Measurements from ENCODE around the gene TNIP1.

Gene TNIP1

GRCh38 chr5:151053796-151054462 lies 26.9 kb downstream of the TNIP1 start:
- DNase-seq (ENCODE audit: low read depth) = no peak
- TF ChIP-seq, protein P1, sequence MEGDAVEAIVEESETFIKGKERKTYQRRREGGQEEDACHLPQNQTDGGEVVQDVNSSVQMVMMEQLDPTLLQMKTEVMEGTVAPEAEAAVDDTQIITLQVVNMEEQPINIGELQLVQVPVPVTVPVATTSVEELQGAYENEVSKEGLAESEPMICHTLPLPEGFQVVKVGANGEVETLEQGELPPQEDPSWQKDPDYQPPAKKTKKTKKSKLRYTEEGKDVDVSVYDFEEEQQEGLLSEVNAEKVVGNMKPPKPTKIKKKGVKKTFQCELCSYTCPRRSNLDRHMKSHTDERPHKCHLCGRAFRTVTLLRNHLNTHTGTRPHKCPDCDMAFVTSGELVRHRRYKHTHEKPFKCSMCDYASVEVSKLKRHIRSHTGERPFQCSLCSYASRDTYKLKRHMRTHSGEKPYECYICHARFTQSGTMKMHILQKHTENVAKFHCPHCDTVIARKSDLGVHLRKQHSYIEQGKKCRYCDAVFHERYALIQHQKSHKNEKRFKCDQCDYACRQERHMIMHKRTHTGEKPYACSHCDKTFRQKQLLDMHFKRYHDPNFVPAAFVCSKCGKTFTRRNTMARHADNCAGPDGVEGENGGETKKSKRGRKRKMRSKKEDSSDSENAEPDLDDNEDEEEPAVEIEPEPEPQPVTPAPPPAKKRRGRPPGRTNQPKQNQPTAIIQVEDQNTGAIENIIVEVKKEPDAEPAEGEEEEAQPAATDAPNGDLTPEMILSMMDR (IDR thresholded peaks at IDR 0.05; ENCODE audit: insufficient read depth, low read depth, low read length, missing control alignments) = no peak
- no peak overlapping the region for H3K4me3 ChIP-seq (ENCODE audit: low read length)

DNA sequence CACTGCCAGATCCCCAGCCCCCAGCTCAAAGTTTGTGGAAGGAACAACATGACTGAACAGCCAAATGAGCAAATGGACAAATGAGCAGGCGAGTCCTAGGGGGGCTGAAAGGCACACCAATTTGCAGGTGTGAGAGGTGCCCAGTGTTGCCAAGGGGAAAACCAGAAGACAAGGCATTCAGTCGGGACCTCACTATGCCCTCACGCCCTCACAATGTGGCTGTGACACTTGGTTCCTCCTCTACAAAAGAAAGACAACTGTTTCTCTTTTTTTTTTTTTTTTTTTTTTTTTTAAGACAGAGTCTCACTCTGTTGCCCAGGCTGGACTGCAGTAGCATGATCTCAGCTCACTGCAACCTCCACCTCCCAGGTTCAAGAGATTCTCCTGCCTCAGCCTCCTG lies 28.0 kb downstream of the TNIP1 start:
- TF ChIP-seq, protein P1 (IDR thresholded peaks at IDR 0.05; ENCODE audit: insufficient read depth, low read depth, low read length, missing control alignments) = no peak
- DNase-seq (ENCODE audit: low read depth) = no peak
- no peak overlapping the region for H3K4me3 ChIP-seq (ENCODE audit: low read length)

DNA sequence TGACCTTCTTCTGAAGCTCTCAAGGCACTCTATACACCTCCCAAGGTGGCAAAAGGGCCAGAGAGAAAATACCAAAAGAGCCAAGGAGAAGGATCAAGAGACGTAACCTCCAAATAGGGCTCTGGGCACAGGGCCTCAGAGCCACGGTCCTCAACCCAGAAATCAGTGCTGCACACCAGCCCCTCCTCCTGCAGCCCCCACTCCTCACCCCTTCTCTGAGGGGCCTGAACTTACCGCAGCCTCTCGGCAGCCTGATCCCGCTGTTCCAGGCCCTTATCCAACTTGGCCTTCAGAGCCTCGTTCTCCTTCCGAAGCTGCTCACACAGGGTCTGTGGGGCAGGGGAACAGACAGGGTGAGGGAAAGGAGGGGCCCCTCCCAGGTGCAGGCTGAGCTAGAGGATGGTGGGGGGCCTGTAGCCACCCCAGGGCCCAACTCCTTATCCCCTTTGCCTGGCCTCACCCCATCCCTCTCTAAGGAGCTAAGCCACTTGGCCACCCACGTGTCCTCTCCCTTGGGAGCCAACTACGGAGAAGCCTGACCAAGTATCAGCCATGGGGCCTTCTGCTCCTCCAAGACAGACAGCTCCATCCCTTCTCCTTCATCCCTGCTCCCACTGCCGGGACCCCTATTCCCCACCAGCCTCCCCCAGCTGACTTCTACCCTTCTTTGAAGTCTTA lies 28.8 kb downstream of the TNIP1 start:
- H3K4me3 ChIP-seq (ENCODE audit: low read length) = no peak overlapping the region
- no peak for DNase-seq (ENCODE audit: low read depth)
- TF ChIP-seq, protein P1 (IDR thresholded peaks at IDR 0.05; ENCODE audit: insufficient read depth, low read depth, low read length, missing control alignments) = no peak

DNA sequence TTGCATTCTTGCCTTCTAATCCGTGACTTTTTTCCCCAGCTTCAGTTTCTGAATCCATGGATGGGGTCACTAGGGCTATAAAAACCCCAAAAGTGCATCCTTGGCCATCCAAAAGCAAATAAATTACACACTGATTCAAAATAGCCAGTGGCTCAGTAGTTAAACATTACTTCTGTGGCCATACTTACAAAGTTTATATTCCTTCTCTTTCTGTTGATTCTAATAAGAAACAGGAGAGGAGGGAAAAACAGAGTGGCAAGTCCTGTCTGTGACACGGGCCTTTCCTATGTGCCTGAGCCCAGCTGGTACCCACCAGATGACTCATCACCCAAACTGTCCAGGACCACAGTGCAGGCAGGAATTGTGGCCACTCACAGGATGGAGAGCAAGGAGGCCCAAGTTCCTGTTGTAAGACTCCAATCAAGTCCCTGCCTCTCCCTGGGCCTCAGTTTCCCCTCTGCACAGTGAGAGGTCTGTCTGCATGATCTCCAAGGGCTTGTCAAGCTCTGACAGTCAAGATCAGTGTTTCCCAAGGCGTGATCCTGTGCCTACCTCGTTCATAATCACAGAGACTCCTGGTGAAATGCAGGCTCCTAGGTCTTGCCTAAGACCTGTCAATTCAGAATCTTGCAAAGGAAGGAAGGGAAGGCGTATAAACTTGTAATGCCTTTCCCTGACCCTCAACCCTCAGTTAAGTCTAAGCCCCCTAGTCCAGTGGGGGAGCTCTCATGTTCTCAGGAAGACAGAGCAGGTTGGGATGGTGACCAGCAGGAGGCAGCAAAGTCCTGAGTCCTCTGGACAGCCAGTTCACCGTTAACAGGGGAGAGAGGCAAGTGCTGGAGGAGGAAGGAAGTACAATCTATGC lies 29.5 kb downstream of the TNIP1 start:
- TF ChIP-seq, protein P1 (IDR thresholded peaks at IDR 0.05; ENCODE audit: insufficient read depth, low read depth, low read length, missing control alignments) = peak; percentile 85
- no peak overlapping the region for H3K4me3 ChIP-seq (ENCODE audit: low read length)
- DNase-seq (ENCODE audit: low read depth) = peak; percentile 69

DNA sequence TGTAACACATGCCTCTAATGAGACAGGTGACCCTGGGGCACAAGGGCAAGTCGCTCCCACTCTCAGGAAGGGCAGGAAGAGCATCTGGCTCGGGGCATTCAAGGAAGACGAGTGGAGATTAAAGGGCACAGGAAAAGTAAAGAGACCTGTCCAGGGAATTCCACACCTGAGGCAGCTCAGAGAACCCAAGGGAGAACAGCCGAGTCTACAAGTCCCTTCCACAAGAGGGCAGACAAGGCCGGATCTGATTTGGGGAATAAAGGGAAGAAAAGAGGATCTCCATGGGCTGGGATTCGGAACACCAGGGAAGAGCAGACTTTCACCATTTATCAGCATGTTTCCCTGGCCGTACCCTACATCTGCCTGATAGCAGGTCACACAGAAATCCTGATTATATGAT lies 32.3 kb downstream of the TNIP1 start:
- DNase-seq (ENCODE audit: low read depth) = peak; percentile 34
- TF ChIP-seq, protein P1 (IDR thresholded peaks at IDR 0.05; ENCODE audit: insufficient read depth, low read depth, low read length, missing control alignments) = peak; percentile 49
- H3K4me3 ChIP-seq (ENCODE audit: low read length) = no peak overlapping the region

GRCh38 chr5:151047814-151048425 lies 32.9 kb downstream of the TNIP1 start:
- H3K4me3 ChIP-seq (ENCODE audit: low read length) = no peak overlapping the region
- peak; percentile 42 for DNase-seq (ENCODE audit: low read depth)
- TF ChIP-seq, protein P1 (IDR thresholded peaks at IDR 0.05; ENCODE audit: insufficient read depth, low read depth, low read length, missing control alignments) = peak; percentile 88

Data from epithelial cell of esophagus (primary cell).